ENCODE measurements around the gene EDEM1. TPM values are rescaled to one million over a fixed set of nuclear protein-coding genes. Genes with fewer than 3 reads are reported as not detected.

Gene EDEM1
- polyA plus RNA-seq, 1 donor, result 11.9 TPM

Other genes starting within 250 kb of the EDEM1 start
- 29.5 TPM for gene BHLHE40, start 208.3 kb upstream of the EDEM1 start, polyA plus RNA-seq (ENCODE audit: insufficient read length)
- 39.9 TPM for gene ARL8B, start 65.4 kb upstream of the EDEM1 start, polyA plus RNA-seq (ENCODE audit: insufficient read length)